K562 (cell line): ENCODE measurements around the gene USP17L13.
"Not testable (repeated sequence)": the region's sequence is repeated elsewhere in the genome, so short reads cannot be mapped to it uniquely, and the experiment has no call there.

Source experiments
- FOXP1 ChIP-seq: sonication (generic); formaldehyde crosslinking; IDR thresholded peaks from 2 replicates; pipeline ENCODE4 v1.8.0; 2022; ENCODE audit warnings: mild to moderate bottlenecking, missing genetic modification reagents
- HDAC3 ChIP-seq: fragments of 450-650 bp; IDR thresholded peaks from 2 replicates; pipeline ENCODE4 v1.6.1; 2018; ENCODE audit warnings: borderline replicate concordance, mild to moderate bottlenecking, moderate library complexity; ENCODE audit not compliant: partially characterized antibody
- TF ChIP-seq, protein P1 (sequence below), 3 experiments: IDR thresholded peaks in 2 of 3; conservative IDR thresholded peaks in 1 of 3; 2 replicates each; pipeline ENCODE4 v1.5.1; 2011 to 2012; ENCODE audit warnings: low read length in 3 of 3, mild to moderate bottlenecking in 3 of 3, control low read depth in 2 of 3, improper control_type of control experiment in 1 of 3, inconsistent platforms in 1 of 3, low read depth in 1 of 3, mixed read lengths in 1 of 3, moderate library complexity in 1 of 3; ENCODE audit not compliant: insufficient read depth in 2 of 3
- TF ChIP-seq, protein P2 (sequence below): fragments of 450-650 bp; conservative IDR thresholded peaks from 2 replicates; pipeline ENCODE4 v1.6.1; 2016; ENCODE audit warnings: missing genetic modification characterization, low read depth, mild to moderate bottlenecking, missing compliant biosample characterization, moderate library complexity

DNA sequence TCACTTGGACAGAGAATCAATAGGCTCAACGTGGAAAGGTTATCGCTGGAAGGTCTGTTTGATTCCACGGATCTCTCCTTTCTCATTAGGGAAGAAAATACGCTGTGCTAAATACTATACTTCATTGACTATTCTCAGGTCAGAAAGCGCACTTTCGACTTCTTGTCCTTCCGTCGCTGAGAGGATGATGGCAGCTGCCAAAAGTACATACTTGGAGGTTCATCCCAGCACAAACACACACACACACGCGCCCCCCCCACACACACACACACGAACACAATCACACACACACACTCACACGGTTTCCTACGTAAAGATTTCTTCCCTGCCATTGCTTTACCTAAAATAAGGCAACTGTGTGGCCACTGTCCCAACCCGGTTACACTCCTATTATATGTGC is 10.0 kb upstream of the USP17L13 start:
- TF ChIP-seq, protein P1, sequence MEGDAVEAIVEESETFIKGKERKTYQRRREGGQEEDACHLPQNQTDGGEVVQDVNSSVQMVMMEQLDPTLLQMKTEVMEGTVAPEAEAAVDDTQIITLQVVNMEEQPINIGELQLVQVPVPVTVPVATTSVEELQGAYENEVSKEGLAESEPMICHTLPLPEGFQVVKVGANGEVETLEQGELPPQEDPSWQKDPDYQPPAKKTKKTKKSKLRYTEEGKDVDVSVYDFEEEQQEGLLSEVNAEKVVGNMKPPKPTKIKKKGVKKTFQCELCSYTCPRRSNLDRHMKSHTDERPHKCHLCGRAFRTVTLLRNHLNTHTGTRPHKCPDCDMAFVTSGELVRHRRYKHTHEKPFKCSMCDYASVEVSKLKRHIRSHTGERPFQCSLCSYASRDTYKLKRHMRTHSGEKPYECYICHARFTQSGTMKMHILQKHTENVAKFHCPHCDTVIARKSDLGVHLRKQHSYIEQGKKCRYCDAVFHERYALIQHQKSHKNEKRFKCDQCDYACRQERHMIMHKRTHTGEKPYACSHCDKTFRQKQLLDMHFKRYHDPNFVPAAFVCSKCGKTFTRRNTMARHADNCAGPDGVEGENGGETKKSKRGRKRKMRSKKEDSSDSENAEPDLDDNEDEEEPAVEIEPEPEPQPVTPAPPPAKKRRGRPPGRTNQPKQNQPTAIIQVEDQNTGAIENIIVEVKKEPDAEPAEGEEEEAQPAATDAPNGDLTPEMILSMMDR (IDR thresholded peaks at IDR 0.05 in 2 of 3, conservative IDR thresholded peaks at IDR 0.05 in 1 of 3; ENCODE audit: insufficient read depth in 2 of 3, low read depth in 1 of 3, low read length in 3 of 3) = not testable (repeated sequence)
- not testable (repeated sequence) for TF ChIP-seq FOXP1 (CRISPR knock-in tag); HDAC3
- TF ChIP-seq, protein P2, sequence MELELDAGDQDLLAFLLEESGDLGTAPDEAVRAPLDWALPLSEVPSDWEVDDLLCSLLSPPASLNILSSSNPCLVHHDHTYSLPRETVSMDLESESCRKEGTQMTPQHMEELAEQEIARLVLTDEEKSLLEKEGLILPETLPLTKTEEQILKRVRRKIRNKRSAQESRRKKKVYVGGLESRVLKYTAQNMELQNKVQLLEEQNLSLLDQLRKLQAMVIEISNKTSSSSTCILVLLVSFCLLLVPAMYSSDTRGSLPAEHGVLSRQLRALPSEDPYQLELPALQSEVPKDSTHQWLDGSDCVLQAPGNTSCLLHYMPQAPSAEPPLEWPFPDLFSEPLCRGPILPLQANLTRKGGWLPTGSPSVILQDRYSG (tag) = not testable (repeated sequence)
